CD4-positive, alpha-beta T cell (primary cell): ENCODE results near the gene BMP10. TPM values are rescaled to one million over a fixed set of nuclear protein-coding genes. Genes with fewer than 3 reads are reported as not detected.

Experiments used
- ATAC-seq: fragments of 200-7000 bp; cut with Tn5 transposase; one replicate; pipeline ENCODE4 v1.10.0; 2022; ENCODE audit warnings: mild to moderate bottlenecking; ENCODE audit not compliant: poor library complexity
- CTCF ChIA-PET: fragments of 350-600 bp; sonication (Branson Sonifier 250); formaldehyde crosslinking; loops from one replicate; lab custom pipeline; 2021; ENCODE audit warnings: antibody characterized with exemption, inconsistent platforms; lab: Charles Lee
- POLR2A ChIA-PET: fragments of 350-600 bp; sonication (Branson Sonifier 250); formaldehyde crosslinking; loops from one replicate; lab custom pipeline; 2021; ENCODE audit warnings: antibody characterized with exemption, inconsistent platforms; lab: Charles Lee
- DNase-seq, 14 experiments: peaks; one replicate each; pipeline ENCODE4 v3.0.0-alpha.2; 2013 to 2020; ENCODE audit warnings: mixed read lengths in 2 of 14
- H3K27ac ChIP-seq, 2 donors: one replicate each; pipeline versions ENCODE4 v1.5.1 to v1.7.0; 2013; ENCODE audit warnings: low read length in 2 of 2, low read depth in 1 of 2, mild to moderate bottlenecking in 1 of 2
- H3K27me3 ChIP-seq, 2 experiments: 1 replicate in 1 of 2; 2 replicates in 1 of 2; pipeline versions ENCODE4 v1.6.1 to v1.7.0; 2013; ENCODE audit warnings: low read length in 2 of 2, control low read depth in 1 of 2, mild to moderate bottlenecking in 1 of 2, moderate library complexity in 1 of 2; ENCODE audit not compliant: insufficient read depth in 2 of 2, control insufficient read depth in 1 of 2
- H3K36me3 ChIP-seq: one replicate; pipeline ENCODE4 v1.6.1; 2013; ENCODE audit warnings: low read length, control low read depth; ENCODE audit not compliant: insufficient read depth
- H3K4me1 ChIP-seq: one replicate; pipeline ENCODE4 v1.6.1; 2013; ENCODE audit warnings: low read length, control low read depth; ENCODE audit not compliant: insufficient read depth
- H3K4me3 ChIP-seq: one replicate; pipeline ENCODE4 v1.5.1; 2013; ENCODE audit warnings: mild to moderate bottlenecking, low read length, moderate library complexity
- H3K9me3 ChIP-seq, 2 experiments: 1 replicate in 1 of 2; 2 replicates in 1 of 2; pipeline versions ENCODE4 v1.6.1 to v1.7.0; 2013; ENCODE audit warnings: low read length in 2 of 2, mild to moderate bottlenecking in 2 of 2, control low read depth in 1 of 2, moderate library complexity in 1 of 2; ENCODE audit not compliant: control insufficient read depth in 1 of 2, insufficient read depth in 1 of 2
- H3K27ac Mint-ChIP-seq: one replicate; pipeline ENCODE4 v1.8.0; 2020; ENCODE audit warnings: mixed read lengths
- H3K27me3 Mint-ChIP-seq: one replicate; pipeline ENCODE4 v1.8.0; 2021; ENCODE audit warnings: mixed read lengths
- H3K36me3 Mint-ChIP-seq: one replicate; pipeline ENCODE4 v1.8.0; 2021; ENCODE audit warnings: low read depth, mixed read lengths
- H3K4me1 Mint-ChIP-seq: one replicate; pipeline ENCODE4 v1.8.0; 2021; ENCODE audit warnings: low read depth, mixed read lengths
- H3K4me3 Mint-ChIP-seq: one replicate; pipeline ENCODE4 v1.8.0; 2020; ENCODE audit warnings: mild to moderate bottlenecking, mixed read lengths
- H3K9me3 Mint-ChIP-seq: one replicate; pipeline ENCODE4 v1.8.0; 2020; ENCODE audit warnings: mixed read lengths
- CTCF ChIP-seq: fragments of 200-600 bp; IDR thresholded peaks from one replicate; pipeline ENCODE4 v1.8.0; 2022; ENCODE audit warnings: antibody characterized with exemption, mild to moderate bottlenecking
- intact Hi-C, 2 experiments: fragments of 100-400 bp; cut with DNase I in 1 of 2; cut with micrococcal nuclease in 1 of 2; formaldehyde crosslinking; loops; one replicate each; pipeline versions ENCODE4 v1.15.1 to v1.9.0; 2023 to 2025; cut with DNase I, micrococcal nuclease
- total RNA-seq, 174 experiments: library from RNA in 2 of 174; stranded (reverse) in 2 of 174; gene quantifications; one replicate each; pipeline ENCODE4 v1.2.3 and lab custom pipeline; 2021 to 2026

The BMP10 gene
- total RNA-seq, 2 experiments from 2014 or later, result not detected

DNA sequence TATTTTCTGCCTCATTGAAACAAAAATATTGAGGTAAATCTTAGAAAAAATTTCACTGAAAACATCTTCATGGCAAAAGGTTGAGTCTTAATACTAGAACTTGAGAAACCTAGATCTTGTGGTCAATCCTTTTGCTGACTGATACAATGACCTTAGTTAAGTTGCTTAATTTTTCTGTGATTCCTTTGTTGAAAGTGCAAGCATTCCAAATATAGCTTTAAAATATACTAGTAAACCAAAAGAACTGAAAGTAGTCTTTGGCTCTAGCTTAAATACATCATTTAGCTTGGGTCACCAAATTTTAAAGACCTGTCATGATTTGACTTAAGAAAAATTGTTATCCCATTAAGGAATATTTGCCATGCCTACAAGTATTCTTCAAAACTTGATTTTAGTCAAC is 16.7 kb downstream of the BMP10 start:
- no peaks in the 10 kb centered on the region for H3K27me3 ChIP-seq
- H3K27ac Mint-ChIP-seq, result no peak overlapping the region
- H3K9me3 ChIP-seq, result no peaks in the 10 kb centered on the region
- no peaks in the 10 kb centered on the region for H3K4me1 Mint-ChIP-seq
- no peaks in the 10 kb centered on the region for H3K36me3 ChIP-seq
- no peaks in the 10 kb centered on the region for H3K36me3 Mint-ChIP-seq
- no peak overlapping the region for H3K4me3 Mint-ChIP-seq
- TF ChIP-seq CTCF, result no peak
- H3K4me1 ChIP-seq, result no peaks in the 10 kb centered on the region
- POLR2A ChIA-PET, result no interaction called here
- CTCF ChIA-PET, result no interaction called here
- H3K27ac ChIP-seq, result no peak overlapping the region
- intact Hi-C loops, result no loop called here
- no peaks in the 10 kb centered on the region for H3K9me3 Mint-ChIP-seq
- ATAC-seq (no peak), DNase-seq (no peak)
- peaks cover 18% of the 10 kb centered on the region for H3K27me3 Mint-ChIP-seq
- no peak overlapping the region for H3K4me3 ChIP-seq

DNA sequence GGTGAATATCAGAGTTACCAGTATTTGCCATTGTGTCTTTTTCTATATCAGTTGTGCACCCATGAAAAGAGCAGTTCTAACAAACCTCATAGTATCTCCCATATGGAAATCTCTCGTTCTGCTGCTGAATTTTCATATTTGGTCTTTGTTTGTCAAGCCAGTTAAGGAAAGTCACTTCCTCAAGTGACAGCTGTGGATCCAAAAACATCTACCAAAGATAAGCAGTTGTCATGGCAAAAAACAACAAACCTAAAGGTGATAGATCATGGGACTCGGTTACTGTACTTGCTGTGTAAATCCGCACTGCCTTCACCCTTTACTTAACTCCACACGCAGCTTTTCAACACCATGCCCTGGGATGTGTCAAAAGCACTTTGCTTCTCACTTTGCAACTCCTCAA is 17.3 kb downstream of the BMP10 start:
- CTCF ChIA-PET, result no interaction called here
- POLR2A ChIA-PET, result no interaction called here

GRCh38 chr2:68853035-68853434 is 18.2 kb downstream of the BMP10 start:
- no peaks in the 10 kb centered on the region for H3K4me1 Mint-ChIP-seq

More for the DNA sequence above, 17.3 kb downstream of the BMP10 start:
- intact Hi-C loops, result no loop called here
- Mint-ChIP-seq H3K4me3 (no peak overlapping the region), H3K27me3 (peaks cover 21% of the 10 kb centered on the region), H3K9me3 (no peaks in the 10 kb centered on the region), H3K4me1 (no peaks in the 10 kb centered on the region), H3K36me3 (no peaks in the 10 kb centered on the region), H3K27ac (no peak overlapping the region)
- H3K27ac ChIP-seq, result no peak overlapping the region
- no peaks in the 10 kb centered on the region for H3K27me3 ChIP-seq
- H3K4me3 ChIP-seq, result no peak overlapping the region
- H3K9me3 ChIP-seq, result no peaks in the 10 kb centered on the region
- no peak for TF ChIP-seq CTCF
- H3K36me3 ChIP-seq, result no peaks in the 10 kb centered on the region
- ATAC-seq, result no peak
- no peak for DNase-seq
- no peaks in the 10 kb centered on the region for H3K4me1 ChIP-seq

More at GRCh38 chr2:68853035-68853434, 18.2 kb downstream of the BMP10 start:
- Mint-ChIP-seq H3K27me3 (peaks cover 21% of the 10 kb centered on the region), H3K4me3 (no peak overlapping the region), H3K36me3 (no peaks in the 10 kb centered on the region), H3K9me3 (no peaks in the 10 kb centered on the region), H3K27ac (no peak overlapping the region)
- ATAC-seq, result no peak
- no peaks in the 10 kb centered on the region for H3K4me1 ChIP-seq
- no peak for TF ChIP-seq CTCF
- intact Hi-C loops, result no loop called here
- POLR2A ChIA-PET, result interaction anchor here (0.9 kb wide), 1 partner anchor 16 kb away, joined by 3 read pairs; no protein-coding TSS in a partner anchor
- no peaks in the 10 kb centered on the region for H3K27me3 ChIP-seq
- no peaks in the 10 kb centered on the region for H3K9me3 ChIP-seq
- no peak overlapping the region for H3K27ac ChIP-seq
- H3K4me3 ChIP-seq, result no peak overlapping the region
- CTCF ChIA-PET, result no interaction called here
- H3K36me3 ChIP-seq, result no peaks in the 10 kb centered on the region
- DNase-seq, result no peak
